ENCODE results near the gene ZHX3. TPM values are rescaled to one million over a fixed set of nuclear protein-coding genes. Genes with fewer than 3 reads are reported as not detected.

ZHX3 gene
- total and polyA plus RNA-seq, 2 of the 13 experiments (the other 11 are each of a cell fraction or from before 2014, with no cell fraction given), result 8.4 to 11.7 TPM

DNA sequence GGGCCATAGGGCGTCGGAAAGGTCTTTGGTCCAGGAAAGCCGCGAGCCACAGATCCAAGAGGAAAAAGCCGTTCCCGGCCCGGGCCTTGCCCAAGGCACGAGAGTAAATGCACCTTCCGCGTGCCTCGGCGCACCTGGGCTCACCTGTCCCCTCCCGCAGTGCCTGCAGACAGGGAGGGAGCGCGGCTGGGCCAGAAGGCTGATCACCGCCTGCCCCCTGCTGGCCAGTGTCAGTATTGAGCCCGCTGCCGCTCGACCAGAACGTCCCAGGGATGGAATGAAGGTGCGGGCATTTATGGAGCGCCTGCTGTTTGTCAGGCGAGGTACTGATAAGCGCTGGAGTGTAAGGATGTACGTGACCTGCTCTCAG is 22.4 kb upstream of the ZHX3 start (continued):
- TF ChIP-seq ZNF326 (CRISPR knock-in tag; IDR thresholded peaks at IDR 0.05; ENCODE audit: borderline replicate concordance) (no peak), ZNF337 (CRISPR knock-in tag; IDR thresholded peaks at IDR 0.05; ENCODE audit: borderline replicate concordance, low read depth) (no peak), ZNF235 (CRISPR knock-in tag; IDR thresholded peaks at IDR 0.05; ENCODE audit: borderline replicate concordance) (peak; percentile 43; the same call in 1 of the 2 replicates), TMF1 (CRISPR knock-in tag; IDR thresholded peaks at IDR 0.05; ENCODE audit: low read depth) (no peak), THAP11 (CRISPR knock-in tag; IDR thresholded peaks at IDR 0.05) (peak; percentile 52), ZBTB1 (CRISPR knock-in tag; IDR thresholded peaks at IDR 0.05; ENCODE audit: borderline replicate concordance) (no peak), GPN1 (CRISPR knock-in tag; IDR thresholded peaks at IDR 0.05; ENCODE audit: borderline replicate concordance) (no peak), ZNF558 (CRISPR knock-in tag; IDR thresholded peaks at IDR 0.05; ENCODE audit: borderline replicate concordance) (no peak), ATF2 (CRISPR knock-in tag; IDR thresholded peaks at IDR 0.05) (peak; percentile 79; the same call in 1 of the 2 replicates), DMAP1 (CRISPR knock-in tag; IDR thresholded peaks at IDR 0.05) (no peak), TFDP1 (CRISPR knock-in tag; IDR thresholded peaks at IDR 0.05; ENCODE audit: borderline replicate concordance) (peak; percentile 64; the same call in 1 of the 2 replicates), KDM2A (CRISPR knock-in tag; IDR thresholded peaks at IDR 0.05; ENCODE audit: borderline replicate concordance, low read depth) (peak; percentile 96), ZBTB20 (CRISPR knock-in tag; IDR thresholded peaks at IDR 0.05; ENCODE audit: borderline replicate concordance, low read depth) (peak; percentile 88), KLF13 (CRISPR knock-in tag; IDR thresholded peaks at IDR 0.05) (no peak; the same call in 1 of the 2 replicates), AGO1 (IDR thresholded peaks at IDR 0.05; ENCODE audit: low read depth, low read length, poor library complexity, severe bottlenecking) (no peak), GABPB1 (CRISPR knock-in tag; IDR thresholded peaks at IDR 0.05) (peak; percentile 67), CENPX (CRISPR knock-in tag; IDR thresholded peaks at IDR 0.05) (no peak)
- TF ChIP-seq, protein P1, sequence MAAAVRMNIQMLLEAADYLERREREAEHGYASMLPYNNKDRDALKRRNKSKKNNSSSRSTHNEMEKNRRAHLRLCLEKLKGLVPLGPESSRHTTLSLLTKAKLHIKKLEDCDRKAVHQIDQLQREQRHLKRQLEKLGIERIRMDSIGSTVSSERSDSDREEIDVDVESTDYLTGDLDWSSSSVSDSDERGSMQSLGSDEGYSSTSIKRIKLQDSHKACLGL (CRISPR knock-in tag; IDR thresholded peaks at IDR 0.05), result peak; percentile 88
- TF ChIP-seq, protein P2, sequence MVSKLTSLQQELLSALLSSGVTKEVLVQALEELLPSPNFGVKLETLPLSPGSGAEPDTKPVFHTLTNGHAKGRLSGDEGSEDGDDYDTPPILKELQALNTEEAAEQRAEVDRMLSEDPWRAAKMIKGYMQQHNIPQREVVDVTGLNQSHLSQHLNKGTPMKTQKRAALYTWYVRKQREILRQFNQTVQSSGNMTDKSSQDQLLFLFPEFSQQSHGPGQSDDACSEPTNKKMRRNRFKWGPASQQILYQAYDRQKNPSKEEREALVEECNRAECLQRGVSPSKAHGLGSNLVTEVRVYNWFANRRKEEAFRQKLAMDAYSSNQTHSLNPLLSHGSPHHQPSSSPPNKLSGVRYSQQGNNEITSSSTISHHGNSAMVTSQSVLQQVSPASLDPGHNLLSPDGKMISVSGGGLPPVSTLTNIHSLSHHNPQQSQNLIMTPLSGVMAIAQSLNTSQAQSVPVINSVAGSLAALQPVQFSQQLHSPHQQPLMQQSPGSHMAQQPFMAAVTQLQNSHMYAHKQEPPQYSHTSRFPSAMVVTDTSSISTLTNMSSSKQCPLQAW (CRISPR knock-in tag; IDR thresholded peaks at IDR 0.05), result peak; percentile 96
- TF ChIP-seq, protein P3, sequence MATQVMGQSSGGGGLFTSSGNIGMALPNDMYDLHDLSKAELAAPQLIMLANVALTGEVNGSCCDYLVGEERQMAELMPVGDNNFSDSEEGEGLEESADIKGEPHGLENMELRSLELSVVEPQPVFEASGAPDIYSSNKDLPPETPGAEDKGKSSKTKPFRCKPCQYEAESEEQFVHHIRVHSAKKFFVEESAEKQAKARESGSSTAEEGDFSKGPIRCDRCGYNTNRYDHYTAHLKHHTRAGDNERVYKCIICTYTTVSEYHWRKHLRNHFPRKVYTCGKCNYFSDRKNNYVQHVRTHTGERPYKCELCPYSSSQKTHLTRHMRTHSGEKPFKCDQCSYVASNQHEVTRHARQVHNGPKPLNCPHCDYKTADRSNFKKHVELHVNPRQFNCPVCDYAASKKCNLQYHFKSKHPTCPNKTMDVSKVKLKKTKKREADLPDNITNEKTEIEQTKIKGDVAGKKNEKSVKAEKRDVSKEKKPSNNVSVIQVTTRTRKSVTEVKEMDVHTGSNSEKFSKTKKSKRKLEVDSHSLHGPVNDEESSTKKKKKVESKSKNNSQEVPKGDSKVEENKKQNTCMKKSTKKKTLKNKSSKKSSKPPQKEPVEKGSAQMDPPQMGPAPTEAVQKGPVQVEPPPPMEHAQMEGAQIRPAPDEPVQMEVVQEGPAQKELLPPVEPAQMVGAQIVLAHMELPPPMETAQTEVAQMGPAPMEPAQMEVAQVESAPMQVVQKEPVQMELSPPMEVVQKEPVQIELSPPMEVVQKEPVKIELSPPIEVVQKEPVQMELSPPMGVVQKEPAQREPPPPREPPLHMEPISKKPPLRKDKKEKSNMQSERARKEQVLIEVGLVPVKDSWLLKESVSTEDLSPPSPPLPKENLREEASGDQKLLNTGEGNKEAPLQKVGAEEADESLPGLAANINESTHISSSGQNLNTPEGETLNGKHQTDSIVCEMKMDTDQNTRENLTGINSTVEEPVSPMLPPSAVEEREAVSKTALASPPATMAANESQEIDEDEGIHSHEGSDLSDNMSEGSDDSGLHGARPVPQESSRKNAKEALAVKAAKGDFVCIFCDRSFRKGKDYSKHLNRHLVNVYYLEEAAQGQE (IDR thresholded peaks at IDR 0.05; ENCODE audit: borderline replicate concordance in 1 of 2, low read depth in 1 of 2, low read length in 2 of 2), result no peak
- TF ChIP-seq, protein P4, sequence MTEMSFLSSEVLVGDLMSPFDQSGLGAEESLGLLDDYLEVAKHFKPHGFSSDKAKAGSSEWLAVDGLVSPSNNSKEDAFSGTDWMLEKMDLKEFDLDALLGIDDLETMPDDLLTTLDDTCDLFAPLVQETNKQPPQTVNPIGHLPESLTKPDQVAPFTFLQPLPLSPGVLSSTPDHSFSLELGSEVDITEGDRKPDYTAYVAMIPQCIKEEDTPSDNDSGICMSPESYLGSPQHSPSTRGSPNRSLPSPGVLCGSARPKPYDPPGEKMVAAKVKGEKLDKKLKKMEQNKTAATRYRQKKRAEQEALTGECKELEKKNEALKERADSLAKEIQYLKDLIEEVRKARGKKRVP (CRISPR knock-in tag; IDR thresholded peaks at IDR 0.05), result no peak
